Progenitor cell of endocrine pancreas (in vitro differentiated cells): ENCODE data around the gene TTC28. TPM values are rescaled to one million over a fixed set of nuclear protein-coding genes. Genes with fewer than 3 reads are reported as not detected.

Source experiments
- DNase-seq: peaks from one replicate; pipeline ENCODE4 v3.0.0; 2021; ENCODE audit warnings: low spot score; ENCODE audit not compliant: unreplicated experiment
- H3K27ac Mint-ChIP-seq: 2 replicates; pipeline ENCODE4 v1.8.0; 2021; ENCODE audit warnings: mild to moderate bottlenecking, moderate library complexity, mixed read lengths
- H3K27me3 Mint-ChIP-seq: 2 replicates; pipeline ENCODE4 v1.8.0; 2021; ENCODE audit warnings: mixed read lengths
- H3K36me3 Mint-ChIP-seq: 2 replicates; pipeline ENCODE4 v1.8.0; 2022; ENCODE audit warnings: mixed read lengths; ENCODE audit not compliant: insufficient read depth
- H3K4me1 Mint-ChIP-seq: 2 replicates; pipeline ENCODE4 v1.8.0; 2021; ENCODE audit warnings: low read depth, mixed read lengths
- H3K4me3 Mint-ChIP-seq: 2 replicates; pipeline ENCODE4 v1.8.0; 2021; ENCODE audit warnings: low read depth, mild to moderate bottlenecking, moderate library complexity, mixed read lengths
- H3K9me3 Mint-ChIP-seq: 2 replicates; pipeline ENCODE4 v1.8.0; 2021; ENCODE audit warnings: low read depth, mixed read lengths
- CTCF ChIP-seq: fragments of 200-600 bp; sonication (generic); IDR thresholded peaks from one replicate; pipeline ENCODE4 v1.5.0; 2021; ENCODE audit warnings: antibody characterized with exemption, mild to moderate bottlenecking; ENCODE audit not compliant: unreplicated experiment
- total RNA-seq: library from RNA; stranded (reverse); gene quantifications from 2 replicates; pipeline ENCODE4 v1.2.1, GENCODE V29; 2021

Gene TTC28
- total RNA-seq, 1 donor from 2014 or later = 35.2 TPM

GRCh38 chr22:28019881-28020861 lies 659.5 kb downstream of the TTC28 start:
- Mint-ChIP-seq H3K27ac (peak overlapping the region; percentile 45), H3K4me1 (peaks cover 12% of the 10 kb centered on the region), H3K27me3 (no peaks in the 10 kb centered on the region), H3K4me3 (no peak overlapping the region), H3K9me3 (no peaks in the 10 kb centered on the region), H3K36me3 (no peaks in the 10 kb centered on the region)
- DNase-seq = peak; percentile 66
- TF ChIP-seq CTCF = peak; percentile 93

- peaks cover 7% of the 10 kb centered on the region for H3K4me1 Mint-ChIP-seq
- no peak for TF ChIP-seq CTCF
- H3K4me3 Mint-ChIP-seq = no peak overlapping the region
Measured at GRCh38 chr22:28019360-28019759, 660.3 kb downstream of the TTC28 start.

GRCh38 chr22:28018461-28018927 lies 661.1 kb downstream of the TTC28 start:
- no peaks in the 10 kb centered on the region for H3K27me3 Mint-ChIP-seq
- no peak overlapping the region for H3K4me3 Mint-ChIP-seq
- no peak for TF ChIP-seq CTCF
- no peaks in the 10 kb centered on the region for H3K36me3 Mint-ChIP-seq
- H3K27ac Mint-ChIP-seq = no peak overlapping the region
- DNase-seq = no peak
- H3K4me1 Mint-ChIP-seq = peaks cover 7% of the 10 kb centered on the region
- no peaks in the 10 kb centered on the region for H3K9me3 Mint-ChIP-seq

More at GRCh38 chr22:28019360-28019759, 660.3 kb downstream of the TTC28 start:
- no peak for DNase-seq
- H3K27me3 Mint-ChIP-seq = no peaks in the 10 kb centered on the region
- H3K36me3 Mint-ChIP-seq = no peaks in the 10 kb centered on the region
- no peak overlapping the region for H3K27ac Mint-ChIP-seq
- H3K9me3 Mint-ChIP-seq = no peaks in the 10 kb centered on the region

GRCh38 chr22:28017859-28018258 lies 661.8 kb downstream of the TTC28 start:
- Mint-ChIP-seq H3K4me1 (peaks cover 7% of the 10 kb centered on the region), H3K27me3 (no peaks in the 10 kb centered on the region), H3K4me3 (no peak overlapping the region), H3K36me3 (no peaks in the 10 kb centered on the region), H3K9me3 (no peaks in the 10 kb centered on the region), H3K27ac (peak overlapping the region; percentile 31)
- TF ChIP-seq CTCF = no peak
- no peak for DNase-seq

GRCh38 chr22:28017558-28017820 lies 662.2 kb downstream of the TTC28 start:
- TF ChIP-seq CTCF = no peak
- Mint-ChIP-seq H3K27me3 (no peaks in the 10 kb centered on the region), H3K4me3 (no peak overlapping the region), H3K9me3 (no peaks in the 10 kb centered on the region), H3K36me3 (no peaks in the 10 kb centered on the region), H3K4me1 (peaks cover 7% of the 10 kb centered on the region), H3K27ac (no peak overlapping the region)
- no peak for DNase-seq
